PC-9 (cell line): ENCODE results near the gene C2orf42.

Source experiments
- CTCF ChIP-seq: fragments of 200-600 bp; sonication (generic); conservative IDR thresholded peaks from 2 replicates; pipeline ENCODE4 v1.6.1; 2017; ENCODE audit warnings: mixed run types, antibody characterized with exemption, mild to moderate bottlenecking, moderate library complexity
- EZH2 ChIP-seq: fragments of 200-600 bp; sonication (generic); IDR thresholded peaks from 2 replicates; pipeline ENCODE4 v1.8.0; 2017; ENCODE audit warnings: antibody characterized with exemption, low read depth

- no peak for TF ChIP-seq CTCF
- TF ChIP-seq EZH2, result no peak
Measured at GRCh38 chr2:70115646-70116442, 75.0 kb downstream of the C2orf42 start.
